Neural cell (in vitro differentiated cells): Measurements from ENCODE around the gene AKT1. TPM values are rescaled to one million over a fixed set of nuclear protein-coding genes. Genes with fewer than 3 reads are reported as not detected.

ENCODE experiments used
- H2AFZ ChIP-seq: fragments of 200-600, 300-800 bp; sonication (generic), shearing (Covaris generic); 2 replicates; pipeline ENCODE4 v1.6.0; 2014; ENCODE audit warnings: low read depth, mild to moderate bottlenecking, antibody characterized with exemption, low read length, moderate library complexity
- H3F3A ChIP-seq: fragments of 200-600 bp; shearing (Covaris generic); 2 replicates; pipeline ENCODE4 v1.6.1; 2016; ENCODE audit warnings: mild to moderate bottlenecking, moderate library complexity, mixed read lengths, antibody characterized with exemption, low read length; ENCODE audit not compliant: insufficient read depth, poor library complexity, severe bottlenecking
- H3K27ac ChIP-seq: fragments of 200-600, 300-800 bp; sonication (generic), shearing (Covaris generic); 2 replicates; pipeline ENCODE4 v1.5.1; 2014; ENCODE audit warnings: mild to moderate bottlenecking, low read length, moderate library complexity
- H3K27me3 ChIP-seq: fragments of 300-800, 200-600 bp; sonication (generic), shearing (Covaris generic); 2 replicates; pipeline ENCODE4 v1.6.0; 2014; ENCODE audit warnings: mild to moderate bottlenecking, low read depth, low read length, moderate library complexity; ENCODE audit not compliant: insufficient read depth
- H3K36me3 ChIP-seq: fragments of 300-800, 200-600 bp; sonication (generic), shearing (Covaris generic); 2 replicates; pipeline ENCODE4 v1.5.1; 2014; ENCODE audit warnings: mild to moderate bottlenecking, antibody characterized with exemption, low read length, moderate library complexity; ENCODE audit not compliant: insufficient read depth
- H3K4me2 ChIP-seq: fragments of 300-800, 200-600 bp; sonication (generic), shearing (Covaris generic); 2 replicates; pipeline ENCODE4 v1.6.0; 2014; ENCODE audit warnings: mild to moderate bottlenecking, low read length
- H3K4me3 ChIP-seq: fragments of 300-800, 200-600 bp; sonication (generic), shearing (Covaris generic); 2 replicates; pipeline ENCODE4 v1.5.1; 2014; ENCODE audit warnings: mild to moderate bottlenecking, low read length, moderate library complexity
- H3K79me2 ChIP-seq: fragments of 200-600 bp; shearing (Covaris generic); replicated peaks from 2 replicates; pipeline ENCODE4 v1.6.0; 2014; ENCODE audit warnings: mild to moderate bottlenecking, low read length, moderate library complexity; ENCODE audit not compliant: insufficient read depth
- H3K9ac ChIP-seq: fragments of 300-800, 200-600 bp; sonication (generic), shearing (Covaris generic); 2 replicates; pipeline ENCODE4 v1.6.1; 2016; ENCODE audit warnings: mild to moderate bottlenecking, low read length, mixed read lengths
- H3K9me2 ChIP-seq: fragments of 200-600 bp; shearing (Covaris generic); 2 replicates; pipeline ENCODE4 v1.6.1; 2016; ENCODE audit warnings: mild to moderate bottlenecking, low read length, mixed read lengths; ENCODE audit not compliant: insufficient read depth
- H3K9me3 ChIP-seq: fragments of 200-600, 300-800 bp; sonication (generic), shearing (Covaris generic); 2 replicates; pipeline ENCODE4 v1.6.1; 2016; ENCODE audit warnings: mild to moderate bottlenecking, mixed run types, low read length, moderate library complexity, mixed read lengths
- H4K20me1 ChIP-seq: fragments of 200-600 bp; shearing (Covaris generic); 2 replicates; pipeline ENCODE4 v1.6.1; 2016; ENCODE audit warnings: mild to moderate bottlenecking, mixed run types; ENCODE audit not compliant: insufficient read depth
- CTCF ChIP-seq: fragments of 450-650 bp; IDR thresholded peaks from 2 replicates; pipeline ENCODE4 v1.5.1; 2014; ENCODE audit warnings: antibody characterized with exemption, mild to moderate bottlenecking, moderate library complexity; ENCODE audit not compliant: poor library complexity, severe bottlenecking
- EP300 ChIP-seq: fragments of 450-650 bp; conservative IDR thresholded peaks from 2 replicates; pipeline ENCODE4 v1.6.1; 2014; ENCODE audit warnings: antibody characterized with exemption, mild to moderate bottlenecking, moderate library complexity; ENCODE audit not compliant: poor library complexity, severe bottlenecking
- EZH2 ChIP-seq: fragments of 200-600, 300-800 bp; shearing (Covaris generic), sonication (generic); IDR thresholded peaks from 2 replicates; pipeline ENCODE4 v1.6.1; 2014; ENCODE audit warnings: antibody characterized with exemption, low read length, borderline replicate concordance, mild to moderate bottlenecking; ENCODE audit not compliant: insufficient read depth, poor library complexity, severe bottlenecking
- MXI1 ChIP-seq: fragments of 450-650 bp; conservative IDR thresholded peaks from 2 replicates; pipeline ENCODE4 v1.6.1; 2014; ENCODE audit warnings: antibody characterized with exemption, mild to moderate bottlenecking; ENCODE audit not compliant: poor library complexity, severe bottlenecking
- POLR2AphosphoS5 ChIP-seq: IDR thresholded peaks from 2 replicates; pipeline ENCODE4 v1.6.1; 2012
- RAD21 ChIP-seq: fragments of 450-650 bp; conservative IDR thresholded peaks from 2 replicates; pipeline ENCODE4 v1.6.1; 2014; ENCODE audit warnings: antibody characterized with exemption, mild to moderate bottlenecking, moderate library complexity
- REST ChIP-seq: IDR thresholded peaks from 2 replicates; pipeline ENCODE4 v1.6.1; 2012; ENCODE audit warnings: borderline replicate concordance
- SMC3 ChIP-seq: fragments of 450-650 bp; conservative IDR thresholded peaks from 2 replicates; pipeline ENCODE4 v1.6.1; 2014; ENCODE audit warnings: antibody characterized with exemption, mild to moderate bottlenecking, moderate library complexity; ENCODE audit not compliant: poor library complexity
- TAF1 ChIP-seq: IDR thresholded peaks from 2 replicates; pipeline ENCODE4 v1.6.1; 2012; ENCODE audit warnings: low read depth
- polyA plus RNA-seq: library from polyadenylated mRNA; depleted of rRNA; stranded (reverse); fragments of >200 nt; gene quantifications from 2 replicates; pipeline ENCODE4 v1.2.3, GENCODE V29; 2014

AKT1 gene
- polyA plus RNA-seq, 1 donor from 2014 or later, result 159 TPM

- Histone ChIP-seq H3K9me3 (no peaks in the 10 kb centered on the region), H3K27ac (no peak overlapping the region), H3K4me3 (no peak overlapping the region), H3K4me2 (no peak overlapping the region), H3K79me2 (no peaks in the 10 kb centered on the region), H3F3A (no peaks in the 10 kb centered on the region), H3K9ac (no peak overlapping the region), H3K27me3 (no peaks in the 10 kb centered on the region), H3K36me3 (no peaks in the 10 kb centered on the region), H3K9me2 (no peaks in the 10 kb centered on the region), H2AFZ (no peak overlapping the region), H4K20me1 (no peaks in the 10 kb centered on the region)
- TF ChIP-seq SMC3, result no peak
- no peak for TF ChIP-seq REST
- TF ChIP-seq POLR2AphosphoS5, result no peak
- no peak for TF ChIP-seq EZH2
- no peak for TF ChIP-seq EP300
- TF ChIP-seq RAD21, result no peak
- no peak for TF ChIP-seq CTCF
- TF ChIP-seq TAF1, result no peak
- TF ChIP-seq MXI1, result no peak
Observed at GRCh38 chr14:104778694-104779331, 16.7 kb downstream of the AKT1 start.

GRCh38 chr14:104777808-104778249 lies 17.7 kb downstream of the AKT1 start:
- TF ChIP-seq RAD21 (no peak), REST (no peak), SMC3 (no peak), CTCF (no peak), EP300 (no peak), POLR2AphosphoS5 (no peak), MXI1 (no peak), TAF1 (no peak), EZH2 (no peak)
- Histone ChIP-seq H4K20me1 (no peaks in the 10 kb centered on the region), H3K9me3 (no peaks in the 10 kb centered on the region), H3K27me3 (no peaks in the 10 kb centered on the region), H3K4me3 (no peak overlapping the region), H2AFZ (no peak overlapping the region), H3K27ac (no peak overlapping the region), H3K9me2 (no peaks in the 10 kb centered on the region), H3K79me2 (no peaks in the 10 kb centered on the region), H3K4me2 (no peak overlapping the region), H3K36me3 (no peaks in the 10 kb centered on the region), H3K9ac (no peak overlapping the region), H3F3A (no peaks in the 10 kb centered on the region)
